Measurements from ENCODE around the gene NDUFC2.

- TF ChIP-seq CTCF (IDR thresholded peaks at IDR 0.05): no peak
- no peak for TF ChIP-seq POLR2A (IDR thresholded peaks at IDR 0.05)
- TF ChIP-seq EP300 (IDR thresholded peaks at IDR 0.05): no peak
Measured at GRCh38 chr11:78057462-78058055, 22.1 kb downstream of the NDUFC2 start.

All from stomach (tissue), 4 donors.